ENCODE results near the gene TMEM256.

Gene TMEM256

GRCh38 chr17:7403977-7404736 lies at the start of gene TMEM256:
TSS of gene TMEM256 (minus strand) at chr17:7404097. CDS start at chr17:7404084, 13 bp downstream.
- in situ Hi-C loops (cut with HindIII; ENCODE audit: low sequenced_read_pairs) = no loop called here

- in situ Hi-C loops (cut with HindIII; ENCODE audit: low sequenced_read_pairs) = no loop called here
Observed at GRCh38 chr17:7448461-7448860, 44.6 kb upstream of the TMEM256 start.

- in situ Hi-C loops (cut with HindIII; ENCODE audit: low sequenced_read_pairs) = no loop called here
Observed at GRCh38 chr17:7445619-7445968, 41.7 kb upstream of the TMEM256 start.

GRCh38 chr17:7444682-7445618 lies 41.1 kb upstream of the TMEM256 start, which contains the start of gene CHRNB1:
TSS of gene CHRNB1 (plus strand) at chr17:7445061. CDS start at chr17:7445128, 67 bp downstream.
- in situ Hi-C loops (cut with HindIII; ENCODE audit: low sequenced_read_pairs) = no loop called here

- in situ Hi-C loops (cut with HindIII; ENCODE audit: low sequenced_read_pairs) = no loop called here
Observed at GRCh38 chr17:7443499-7444485, 39.9 kb upstream of the TMEM256 start.

GRCh38 chr17:7442142-7442541 lies 38.2 kb upstream of the TMEM256 start:
- in situ Hi-C loops (cut with HindIII; ENCODE audit: low sequenced_read_pairs) = no loop called here

GRCh38 chr17:7441266-7441665 lies 37.4 kb upstream of the TMEM256 start:
- in situ Hi-C loops (cut with HindIII; ENCODE audit: low sequenced_read_pairs) = no loop called here

GRCh38 chr17:7440834-7441195 lies 36.9 kb upstream of the TMEM256 start:
- in situ Hi-C loops (cut with HindIII; ENCODE audit: low sequenced_read_pairs) = no loop called here

- in situ Hi-C loops (cut with HindIII; ENCODE audit: low sequenced_read_pairs) = no loop called here
Observed at GRCh38 chr17:7440113-7440833, 36.4 kb upstream of the TMEM256 start.

- in situ Hi-C loops (cut with HindIII; ENCODE audit: low sequenced_read_pairs) = no loop called here
Observed at GRCh38 chr17:7439462-7440112, 35.7 kb upstream of the TMEM256 start, which contains the start of gene FGF11. TSS of gene FGF11 (plus strand) at chr17:7439512. CDS start at chr17:7439621, 109 bp downstream.

GRCh38 chr17:7438656-7439460 lies 35.0 kb upstream of the TMEM256 start:
- in situ Hi-C loops (cut with HindIII; ENCODE audit: low sequenced_read_pairs) = no loop called here

GRCh38 chr17:7437950-7438614 lies 34.2 kb upstream of the TMEM256 start:
- in situ Hi-C loops (cut with HindIII; ENCODE audit: low sequenced_read_pairs) = no loop called here

GRCh38 chr17:7437369-7437863 lies 33.5 kb upstream of the TMEM256 start:
- in situ Hi-C loops (cut with HindIII; ENCODE audit: low sequenced_read_pairs) = no loop called here

GRCh38 chr17:7436556-7437368 lies 32.9 kb upstream of the TMEM256 start:
- in situ Hi-C loops (cut with HindIII; ENCODE audit: low sequenced_read_pairs) = no loop called here

- in situ Hi-C loops (cut with HindIII; ENCODE audit: low sequenced_read_pairs) = no loop called here
Observed at GRCh38 chr17:7435676-7436555, 32.0 kb upstream of the TMEM256 start.

- in situ Hi-C loops (cut with HindIII; ENCODE audit: low sequenced_read_pairs) = loop anchor here (5.0 kb wide), 2 partner anchors 45 kb away; partner anchors contain the start of gene ZBTB4
Observed at GRCh38 chr17:7432296-7432695, 28.4 kb upstream of the TMEM256 start.
